ENCODE measurements around the gene LATS2.
"Not testable (repeated sequence)": the region's sequence is repeated elsewhere in the genome, so short reads cannot be mapped to it uniquely, and the experiment has no call there.

Gene LATS2

GRCh38 chr13:20968745-20969144 lies 92.6 kb downstream of the LATS2 start:
- no peak overlapping the region for H3K4me3 ChIP-seq (ENCODE audit: low read depth in 1 of 2, low read length in 1 of 2)
- no peak for TF ChIP-seq CTCF (IDR thresholded peaks at IDR 0.05)

GRCh38 chr13:20967340-20967739 lies 94.0 kb downstream of the LATS2 start:
- H3K4me3 ChIP-seq (ENCODE audit: low read depth in 1 of 2, low read length in 1 of 2) = no peak overlapping the region
- TF ChIP-seq CTCF (IDR thresholded peaks at IDR 0.05) = no peak
- no peak overlapping the region for H3K27ac ChIP-seq
- peaks cover 3% of the 10 kb centered on the region for H3K36me3 ChIP-seq
- H3K4me1 ChIP-seq (ENCODE audit: control insufficient read depth in 1 of 2, insufficient read depth in 1 of 2, low read depth in 1 of 2, low read length in 1 of 2) = peaks cover 7 to 12% of the 10 kb centered on the region in 2 experiments
- H3K9me3 ChIP-seq = no peaks in the 10 kb centered on the region
- H3K27me3 ChIP-seq = no peaks in the 10 kb centered on the region

More at GRCh38 chr13:20968745-20969144, 92.6 kb downstream of the LATS2 start:
- Histone ChIP-seq H3K36me3 (peaks cover 17% of the 10 kb centered on the region), H3K27me3 (no peaks in the 10 kb centered on the region), H3K9me3 (no peaks in the 10 kb centered on the region), H3K27ac (no peak overlapping the region), H3K4me1 (ENCODE audit: control insufficient read depth in 1 of 2, insufficient read depth in 1 of 2, low read depth in 1 of 2, low read length in 1 of 2) (peaks cover 7 to 12% of the 10 kb centered on the region in 2 experiments)

GRCh38 chr13:20964904-20965303 lies 96.5 kb downstream of the LATS2 start:
- Histone ChIP-seq H3K4me1 (ENCODE audit: control insufficient read depth in 1 of 2, insufficient read depth in 1 of 2, low read depth in 1 of 2, low read length in 1 of 2) (no peaks in the 10 kb centered on the region), H3K27me3 (no peaks in the 10 kb centered on the region), H3K36me3 (no peaks in the 10 kb centered on the region), H3K9me3 (no peaks in the 10 kb centered on the region), H3K27ac (no peak overlapping the region), H3K4me3 (ENCODE audit: low read depth in 1 of 2, low read length in 1 of 2) (no peak overlapping the region)
- no peak for TF ChIP-seq CTCF (IDR thresholded peaks at IDR 0.05)

- not testable (repeated sequence) for H3K4me3 ChIP-seq (ENCODE audit: low read depth in 1 of 2, low read length in 1 of 2); H3K4me1 ChIP-seq (ENCODE audit: control insufficient read depth in 1 of 2, insufficient read depth in 1 of 2, low read depth in 1 of 2, low read length in 1 of 2); H3K27me3 ChIP-seq; H3K36me3 ChIP-seq; H3K9me3 ChIP-seq; H3K27ac ChIP-seq
Measured at GRCh38 chr13:20961663-20962062, 99.7 kb downstream of the LATS2 start.

- Histone ChIP-seq H3K4me3 (ENCODE audit: low read depth in 1 of 2, low read length in 1 of 2) (no peak overlapping the region), H3K9me3 (no peaks in the 10 kb centered on the region), H3K36me3 (no peaks in the 10 kb centered on the region), H3K27ac (no peak overlapping the region), H3K4me1 (ENCODE audit: control insufficient read depth in 1 of 2, insufficient read depth in 1 of 2, low read depth in 1 of 2, low read length in 1 of 2) (peaks cover 3 to 5% of the 10 kb centered on the region in 2 experiments), H3K27me3 (no peaks in the 10 kb centered on the region)
- no peak for TF ChIP-seq CTCF (IDR thresholded peaks at IDR 0.05)
Measured at GRCh38 chr13:20960663-20961309, 100.6 kb downstream of the LATS2 start.

GRCh38 chr13:20957049-20957620 lies 104.3 kb downstream of the LATS2 start:
- H3K4me3 ChIP-seq (ENCODE audit: low read depth in 1 of 2, low read length in 1 of 2); H3K9me3 ChIP-seq; H3K27me3 ChIP-seq; H3K27ac ChIP-seq; H3K4me1 ChIP-seq (ENCODE audit: control insufficient read depth in 1 of 2, insufficient read depth in 1 of 2, low read depth in 1 of 2, low read length in 1 of 2); H3K36me3 ChIP-seq: not testable (repeated sequence)

Measured in neutrophil (primary cell).